ENCODE measurements around the gene COQ7.
A peak's percentile ranks its signal among the peaks of the same experiment; 100 is the strongest.

COQ7 gene

GRCh38 chr16:19113577-19114358 lies 46.4 kb downstream of the COQ7 start, which contains the start of gene ITPRIPL2:
TSS of gene ITPRIPL2 (plus strand) at chr16:19113964. CDS start at chr16:19114462, 498 bp downstream.
- DNase-seq = peak; percentile 9

- DNase-seq = no peak
Observed at GRCh38 chr16:19114359-19115147, 47.1 kb downstream of the COQ7 start.

GRCh38 chr16:19115148-19116021 lies 48.0 kb downstream of the COQ7 start:
- no peak for DNase-seq

GRCh38 chr16:19116711-19117449 lies 49.5 kb downstream of the COQ7 start:
- no peak for DNase-seq

- DNase-seq = no peak
Observed at GRCh38 chr16:19118938-19119431, 51.6 kb downstream of the COQ7 start.

GRCh38 chr16:19119564-19119963 lies 52.1 kb downstream of the COQ7 start:
- no peak for DNase-seq

- DNase-seq = no peak
Observed at GRCh38 chr16:19123535-19124178, 56.2 kb downstream of the COQ7 start.

GRCh38 chr16:19126300-19126699 lies 58.9 kb downstream of the COQ7 start:
- no peak for DNase-seq

GRCh38 chr16:19127205-19127604 lies 59.8 kb downstream of the COQ7 start:
- no peak for DNase-seq

GRCh38 chr16:19127674-19128131 lies 60.3 kb downstream of the COQ7 start:
- DNase-seq = no peak

- DNase-seq = no peak
Observed at GRCh38 chr16:19128454-19129200, 61.2 kb downstream of the COQ7 start.
